Retinal pigment epithelial cell (primary cell): ENCODE results near the gene AIP.

Experiments
- DNase-seq: peaks from one replicate; pipeline ENCODE4 v3.0.0-alpha.2; 2010; ENCODE audit warnings: low read depth
- H3K4me3 ChIP-seq: 2 replicates; pipeline ENCODE4 v1.5.1; 2011; ENCODE audit warnings: mild to moderate bottlenecking, low read length, control low read depth, moderate library complexity
- CTCF ChIP-seq: conservative IDR thresholded peaks from 2 replicates; pipeline ENCODE4 v1.5.1; 2011; ENCODE audit warnings: low read depth, low read length, control low read depth, inconsistent platforms

Gene AIP

GRCh38 chr11:67436459-67437081 is 46.3 kb upstream of the AIP start:
- no peak overlapping the region for H3K4me3 ChIP-seq
- TF ChIP-seq CTCF, result no peak
- no peak for DNase-seq

GRCh38 chr11:67437082-67437808 is 45.6 kb upstream of the AIP start, which contains the start of gene PTPRCAP:
PTPRCAP (minus strand) TSS chr11:67437682; CDS start chr11:67437619, 63 bp downstream.
- H3K4me3 ChIP-seq, result no peak within 1 kb of the TSS
- no peak for TF ChIP-seq CTCF
- DNase-seq, result no peak

GRCh38 chr11:67437809-67438157 is 45.0 kb upstream of the AIP start:
- no peak for TF ChIP-seq CTCF
- no peak overlapping the region for H3K4me3 ChIP-seq
- DNase-seq, result no peak

GRCh38 chr11:67438158-67438902 is 44.5 kb upstream of the AIP start:
- no peak for DNase-seq
- no peak overlapping the region for H3K4me3 ChIP-seq

GRCh38 chr11:67439321-67440228 is 43.3 kb upstream of the AIP start:
- no peak overlapping the region for H3K4me3 ChIP-seq
- TF ChIP-seq CTCF, result peak; percentile 31
- DNase-seq, result no peak

More at GRCh38 chr11:67438158-67438902, 44.5 kb upstream of the AIP start:
- TF ChIP-seq CTCF, result no peak

GRCh38 chr11:67440229-67441097 is 42.4 kb upstream of the AIP start:
- no peak for TF ChIP-seq CTCF
- H3K4me3 ChIP-seq, result no peak overlapping the region
- DNase-seq, result no peak
